LNCAP (cell line): ENCODE results near the gene KRTAP12-3.

ENCODE experiments used
- TF ChIP-seq, protein P1 (sequence below): fragments of 450-650 bp; IDR thresholded peaks from 2 replicates; pipeline ENCODE4 v1.5.1; 2017; ENCODE audit warnings: mild to moderate bottlenecking

Gene KRTAP12-3

GRCh38 chr21:44684077-44684476 is 26.3 kb downstream of the KRTAP12-3 start:
- TF ChIP-seq, protein P1, sequence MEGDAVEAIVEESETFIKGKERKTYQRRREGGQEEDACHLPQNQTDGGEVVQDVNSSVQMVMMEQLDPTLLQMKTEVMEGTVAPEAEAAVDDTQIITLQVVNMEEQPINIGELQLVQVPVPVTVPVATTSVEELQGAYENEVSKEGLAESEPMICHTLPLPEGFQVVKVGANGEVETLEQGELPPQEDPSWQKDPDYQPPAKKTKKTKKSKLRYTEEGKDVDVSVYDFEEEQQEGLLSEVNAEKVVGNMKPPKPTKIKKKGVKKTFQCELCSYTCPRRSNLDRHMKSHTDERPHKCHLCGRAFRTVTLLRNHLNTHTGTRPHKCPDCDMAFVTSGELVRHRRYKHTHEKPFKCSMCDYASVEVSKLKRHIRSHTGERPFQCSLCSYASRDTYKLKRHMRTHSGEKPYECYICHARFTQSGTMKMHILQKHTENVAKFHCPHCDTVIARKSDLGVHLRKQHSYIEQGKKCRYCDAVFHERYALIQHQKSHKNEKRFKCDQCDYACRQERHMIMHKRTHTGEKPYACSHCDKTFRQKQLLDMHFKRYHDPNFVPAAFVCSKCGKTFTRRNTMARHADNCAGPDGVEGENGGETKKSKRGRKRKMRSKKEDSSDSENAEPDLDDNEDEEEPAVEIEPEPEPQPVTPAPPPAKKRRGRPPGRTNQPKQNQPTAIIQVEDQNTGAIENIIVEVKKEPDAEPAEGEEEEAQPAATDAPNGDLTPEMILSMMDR = no peak

DNA sequence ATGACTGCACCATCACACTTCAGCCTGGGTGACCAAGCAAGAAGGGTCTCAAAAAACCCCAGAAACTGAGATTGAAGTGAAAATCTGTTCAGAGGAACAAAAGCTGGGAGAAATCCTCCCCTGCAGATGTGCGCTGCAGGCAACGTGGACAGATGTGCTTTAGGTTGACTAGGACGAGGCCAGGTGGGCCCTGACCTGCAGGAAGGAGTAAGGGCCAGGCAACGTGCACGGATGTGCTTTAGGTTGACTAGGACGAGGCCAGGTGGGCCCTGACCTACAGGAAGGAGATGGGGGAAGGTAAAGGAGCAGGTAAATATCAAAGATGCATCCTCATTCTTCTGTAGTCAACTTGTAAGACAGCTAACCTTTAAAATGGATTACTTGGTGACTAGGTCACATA is 26.8 kb downstream of the KRTAP12-3 start:
- TF ChIP-seq, protein P1 = no peak

DNA sequence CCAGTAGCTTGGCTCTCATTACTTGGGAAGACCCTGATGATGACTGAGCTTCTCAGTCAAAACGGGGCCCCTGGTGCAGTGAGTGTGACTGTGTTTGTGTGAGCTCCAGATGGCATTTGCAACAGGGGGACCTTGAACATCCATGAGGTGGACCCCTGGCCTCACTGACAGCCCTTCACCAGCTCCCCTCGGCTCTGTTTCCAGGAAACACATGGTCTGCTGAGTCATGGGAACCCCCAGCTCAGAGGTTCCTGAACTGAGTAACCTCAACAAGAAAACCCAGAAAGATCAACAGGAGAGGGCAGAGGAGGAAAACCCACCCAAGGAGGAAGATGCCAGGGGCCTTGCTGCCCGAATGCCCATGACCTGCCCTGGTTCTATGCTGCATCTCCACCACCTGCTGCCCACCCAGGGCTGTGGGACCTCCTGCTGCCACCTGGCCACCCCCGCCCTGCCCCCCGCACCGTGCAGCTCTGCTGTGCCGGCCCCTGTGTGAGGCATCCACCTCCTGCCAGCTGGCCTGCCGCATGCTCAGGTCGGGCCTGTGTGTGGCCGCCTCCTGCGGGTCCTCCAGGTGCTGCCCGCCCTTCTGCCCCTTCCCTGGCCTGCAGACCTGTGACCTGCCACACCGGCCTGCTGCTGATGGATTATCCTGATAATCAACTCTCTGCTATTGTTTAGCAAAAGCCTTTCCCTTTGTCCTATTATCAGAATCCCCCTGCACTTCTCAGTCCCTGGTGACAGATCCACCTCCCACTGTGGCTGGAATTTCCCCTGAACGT is 28.5 kb downstream of the KRTAP12-3 start:
- TF ChIP-seq, protein P1 = no peak

GRCh38 chr21:44686843-44687561 is 29.3 kb downstream of the KRTAP12-3 start:
- TF ChIP-seq, protein P1 = no peak

GRCh38 chr21:44687671-44688070 is 29.9 kb downstream of the KRTAP12-3 start:
- TF ChIP-seq, protein P1 = no peak

DNA sequence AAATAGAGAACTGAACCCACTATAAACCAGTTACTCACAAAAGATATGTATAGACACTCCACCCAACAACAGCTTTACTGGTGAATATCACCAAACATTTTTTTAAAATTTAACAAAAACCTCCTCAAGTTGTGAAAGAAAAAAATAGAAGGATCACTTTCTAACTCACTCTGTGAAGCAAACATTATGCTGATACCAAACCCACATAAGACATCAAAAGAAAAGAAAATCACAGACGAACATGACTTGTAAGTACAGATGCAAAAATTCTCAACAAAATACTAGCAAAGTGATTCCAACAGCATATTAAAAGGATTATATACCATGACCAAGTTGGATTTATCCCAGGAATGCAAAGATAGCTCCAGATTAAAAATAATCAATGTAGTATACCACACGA is 34.0 kb downstream of the KRTAP12-3 start:
- TF ChIP-seq, protein P1 = no peak

DNA sequence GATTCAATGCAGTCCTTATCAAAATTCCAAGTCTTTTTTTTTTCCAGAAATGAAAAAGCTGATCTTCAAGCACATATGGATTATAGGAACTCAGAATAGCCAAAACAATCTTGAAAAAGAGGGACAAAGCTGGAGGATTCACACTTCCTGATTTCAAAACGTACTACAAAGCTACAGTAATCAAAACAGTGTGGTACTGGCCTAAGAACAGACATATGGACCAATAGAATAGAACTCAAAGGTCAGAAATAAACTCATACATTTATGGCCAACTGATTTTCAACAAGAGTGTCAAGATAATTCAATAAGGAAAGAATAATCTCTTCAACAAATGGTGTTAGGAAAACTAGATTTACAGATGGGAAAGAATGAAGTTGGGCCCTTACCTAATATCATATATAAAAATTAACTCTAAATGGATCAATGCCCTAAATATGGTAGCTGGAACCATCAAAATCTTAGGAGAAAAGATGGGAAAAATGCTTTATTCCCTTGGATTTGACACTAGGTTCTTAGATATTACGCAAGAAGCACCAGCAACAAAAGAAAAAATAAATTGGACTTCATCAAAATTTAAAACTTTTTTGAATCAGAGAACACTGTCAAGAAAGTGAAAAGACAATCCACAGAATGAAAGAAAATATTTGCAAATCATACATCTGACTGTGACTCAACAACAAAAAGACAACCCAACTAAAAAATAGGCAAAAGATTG is 35.2 kb downstream of the KRTAP12-3 start:
- TF ChIP-seq, protein P1 = no peak
